ENCODE data around the gene MYLK4.

MYLK4 gene

GRCh38 chr6:2755456-2755855, 4.7 kb upstream of the MYLK4 start:
- DNase-seq (ENCODE audit: low spot score) = no peak

GRCh38 chr6:2754911-2755310, 4.2 kb upstream of the MYLK4 start:
- no peak for DNase-seq (ENCODE audit: low spot score)

GRCh38 chr6:2754393-2754792, 3.7 kb upstream of the MYLK4 start:
- no peak for DNase-seq (ENCODE audit: low spot score)

GRCh38 chr6:2753743-2754142, 3.0 kb upstream of the MYLK4 start:
- DNase-seq (ENCODE audit: low spot score) = no peak

GRCh38 chr6:2753110-2753489, 2.4 kb upstream of the MYLK4 start:
- no peak for DNase-seq (ENCODE audit: low spot score)

GRCh38 chr6:2752477-2753109, 1.9 kb upstream of the MYLK4 start:
- no peak for DNase-seq (ENCODE audit: low spot score)

GRCh38 chr6:2751871-2752270, 1.1 kb upstream of the MYLK4 start:
- no peak for DNase-seq (ENCODE audit: low spot score)

- DNase-seq (ENCODE audit: low spot score) = peak; percentile 70
Measured at GRCh38 chr6:2749969-2750600, 637 bp downstream of the MYLK4 start.

GRCh38 chr6:2748183-2748582, 2.5 kb downstream of the MYLK4 start:
- no peak for DNase-seq (ENCODE audit: low spot score)

GRCh38 chr6:2746557-2747061, 4.1 kb downstream of the MYLK4 start:
- DNase-seq (ENCODE audit: low spot score) = no peak

GRCh38 chr6:2745246-2745645, 5.5 kb downstream of the MYLK4 start:
- no peak for DNase-seq (ENCODE audit: low spot score)

- no peak for DNase-seq (ENCODE audit: low spot score)
Measured at GRCh38 chr6:2744778-2745177, 5.9 kb downstream of the MYLK4 start.

- no peak for DNase-seq (ENCODE audit: low spot score)
Measured at GRCh38 chr6:2744209-2744771, 6.4 kb downstream of the MYLK4 start.

GRCh38 chr6:2743280-2744208, 7.2 kb downstream of the MYLK4 start:
- DNase-seq (ENCODE audit: low spot score) = no peak

- DNase-seq (ENCODE audit: low spot score) = no peak
Measured at GRCh38 chr6:2741756-2742155, 9.0 kb downstream of the MYLK4 start.

- DNase-seq (ENCODE audit: low spot score) = no peak
Measured at GRCh38 chr6:2740581-2740980, 10.1 kb downstream of the MYLK4 start.

- no peak for DNase-seq (ENCODE audit: low spot score)
Measured at GRCh38 chr6:2739335-2739734, 11.4 kb downstream of the MYLK4 start.

GRCh38 chr6:2738373-2738979, 12.2 kb downstream of the MYLK4 start:
- peak; percentile 85 for DNase-seq (ENCODE audit: low spot score)

GRCh38 chr6:2737885-2738284, 12.8 kb downstream of the MYLK4 start:
- DNase-seq (ENCODE audit: low spot score) = no peak

- no peak for DNase-seq (ENCODE audit: low spot score)
Measured at GRCh38 chr6:2734488-2735166, 16.1 kb downstream of the MYLK4 start.

- DNase-seq (ENCODE audit: low spot score) = no peak
Measured at GRCh38 chr6:2733736-2734480, 16.8 kb downstream of the MYLK4 start.

Data from Ammon's horn (tissue), 1 donor.